Kasumi-1 (cell line): ENCODE measurements around the gene CD59.

ENCODE experiments used
- DNase-seq, 2 experiments: peaks; one replicate each; lab custom pipeline; 2025; lab: John Stamatoyannopoulos, UW

Gene CD59

GRCh38 chr11:33736148-33736812, at the start of gene CD59:
TSS of gene CD59 (minus strand) at chr11:33736423. CDS start at chr11:33722445, 13,978 bp downstream.
- DNase-seq, result peak; percentile 62 to 70

- no peak for DNase-seq
Measured at GRCh38 chr11:33785609-33786008, 49.4 kb upstream of the CD59 start.

DNA sequence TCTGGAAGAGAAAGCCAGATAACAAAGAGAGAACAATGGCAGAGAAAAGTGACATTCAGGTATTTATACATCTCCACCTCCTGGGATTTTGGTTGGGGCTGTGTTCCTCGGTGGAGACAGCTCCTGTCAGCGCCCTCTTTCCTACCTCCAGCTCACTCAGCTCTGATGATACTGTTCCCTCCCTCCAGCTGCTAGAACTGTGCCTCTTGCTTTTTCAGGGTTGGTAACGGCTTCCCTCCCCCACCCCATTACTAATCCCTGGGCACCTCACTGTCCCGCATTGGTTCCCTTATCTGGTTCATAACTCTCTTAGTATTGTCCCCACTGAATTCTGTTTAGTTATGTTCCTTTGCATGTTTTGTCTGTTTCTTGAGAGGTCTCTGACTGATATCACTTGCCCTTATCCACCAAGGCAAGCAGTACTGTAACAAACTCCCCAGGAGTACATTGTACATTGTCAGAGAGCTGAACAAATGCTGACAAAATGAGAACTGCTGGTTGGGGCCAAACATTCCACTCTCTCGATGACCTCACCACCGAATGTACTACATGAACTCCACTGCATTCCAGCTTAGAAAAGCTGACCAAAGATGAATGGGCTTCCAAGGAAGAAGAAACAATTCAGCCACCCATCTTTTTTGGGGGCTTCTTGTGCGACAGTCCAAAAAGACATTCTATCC, 43.8 kb upstream of the CD59 start:
- DNase-seq, result no peak

GRCh38 chr11:33778675-33779074, 42.5 kb upstream of the CD59 start:
- DNase-seq, result no peak

DNA sequence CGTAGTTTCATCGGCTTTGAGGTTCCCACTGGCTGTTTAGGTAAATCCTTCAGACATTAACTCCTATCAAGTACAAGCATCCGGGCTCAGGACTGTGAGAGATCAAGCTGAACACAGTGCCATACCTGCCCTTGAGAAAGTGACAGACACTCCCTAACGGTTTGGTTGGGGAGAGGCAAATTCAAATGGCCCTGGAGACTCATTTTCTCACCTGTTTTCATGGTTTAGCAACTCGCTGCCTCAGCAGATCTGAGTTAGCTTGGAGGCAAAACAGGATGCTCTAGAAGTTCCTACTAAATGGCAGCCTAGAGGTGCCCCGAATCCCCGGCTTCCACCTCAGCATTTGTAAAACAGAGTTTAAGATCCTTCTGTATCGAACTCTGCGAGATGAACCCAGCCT, 41.7 kb upstream of the CD59 start:
- DNase-seq, result no peak

DNA sequence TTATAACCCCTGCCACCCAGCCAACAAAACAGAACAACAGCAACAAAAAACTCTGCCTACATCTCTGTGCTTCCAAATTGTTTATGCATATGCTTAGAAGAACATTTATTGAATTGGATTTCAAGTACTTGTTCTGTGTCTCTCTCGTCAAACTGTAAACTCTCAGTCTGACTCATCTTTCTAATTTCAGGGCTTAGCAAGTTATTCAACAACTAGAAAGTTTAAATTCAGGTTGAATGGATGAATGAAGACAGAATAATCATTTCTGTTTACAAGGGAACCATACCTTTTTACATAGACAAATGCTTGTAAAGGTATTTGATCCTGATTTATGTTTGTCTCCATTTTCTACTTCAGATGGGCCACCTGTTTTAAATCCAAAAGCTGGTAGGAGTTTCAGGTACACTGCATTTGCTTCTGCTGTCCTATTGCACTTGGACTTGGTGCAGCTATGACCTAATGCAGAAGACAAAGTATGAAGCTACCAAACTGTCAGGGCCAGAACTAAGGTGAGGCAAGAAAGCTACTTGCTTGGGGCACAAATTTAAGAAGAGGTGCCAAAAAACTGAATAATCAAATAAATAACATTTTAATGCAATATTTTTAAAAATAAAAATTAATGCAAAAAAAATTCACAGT, 39.7 kb upstream of the CD59 start:
- DNase-seq, result no peak

GRCh38 chr11:33775467-33775807, 39.2 kb upstream of the CD59 start:
- no peak for DNase-seq

DNA sequence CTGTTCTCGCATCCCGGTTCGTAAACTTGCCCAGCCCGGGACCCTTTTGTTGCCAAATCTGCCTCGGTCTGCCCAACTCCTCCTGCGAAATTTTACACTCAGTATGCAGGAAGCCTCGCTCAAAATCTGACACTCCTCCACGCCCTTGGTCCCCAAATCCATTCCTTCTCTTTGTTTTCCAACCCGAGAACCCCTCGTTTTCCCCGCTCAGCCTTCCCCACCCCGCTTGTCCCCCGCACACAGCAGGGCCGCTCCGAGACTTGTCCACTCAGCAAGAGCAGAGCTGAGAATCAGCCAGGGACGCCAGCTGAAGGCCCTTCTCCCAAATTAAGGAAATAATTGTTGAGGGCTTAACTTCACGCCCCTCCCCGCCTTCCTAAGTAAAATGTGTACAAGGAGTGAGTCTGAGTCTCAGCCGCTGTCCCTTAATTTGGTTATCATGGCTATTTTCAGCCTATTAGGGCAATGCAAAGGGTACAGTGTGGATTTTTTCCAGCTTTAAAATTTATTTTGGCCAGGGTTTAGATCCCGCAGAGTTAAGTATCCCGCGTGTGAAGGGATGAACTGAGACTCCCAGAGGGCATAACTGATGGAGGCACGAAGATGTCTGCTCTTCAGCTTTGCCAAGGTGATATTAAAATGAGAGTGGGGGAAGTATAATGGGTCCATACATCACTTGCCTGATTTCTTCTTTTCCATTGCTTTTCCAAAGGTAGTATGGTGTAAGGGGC, 38.7 kb upstream of the CD59 start:
- no peak for DNase-seq

DNA sequence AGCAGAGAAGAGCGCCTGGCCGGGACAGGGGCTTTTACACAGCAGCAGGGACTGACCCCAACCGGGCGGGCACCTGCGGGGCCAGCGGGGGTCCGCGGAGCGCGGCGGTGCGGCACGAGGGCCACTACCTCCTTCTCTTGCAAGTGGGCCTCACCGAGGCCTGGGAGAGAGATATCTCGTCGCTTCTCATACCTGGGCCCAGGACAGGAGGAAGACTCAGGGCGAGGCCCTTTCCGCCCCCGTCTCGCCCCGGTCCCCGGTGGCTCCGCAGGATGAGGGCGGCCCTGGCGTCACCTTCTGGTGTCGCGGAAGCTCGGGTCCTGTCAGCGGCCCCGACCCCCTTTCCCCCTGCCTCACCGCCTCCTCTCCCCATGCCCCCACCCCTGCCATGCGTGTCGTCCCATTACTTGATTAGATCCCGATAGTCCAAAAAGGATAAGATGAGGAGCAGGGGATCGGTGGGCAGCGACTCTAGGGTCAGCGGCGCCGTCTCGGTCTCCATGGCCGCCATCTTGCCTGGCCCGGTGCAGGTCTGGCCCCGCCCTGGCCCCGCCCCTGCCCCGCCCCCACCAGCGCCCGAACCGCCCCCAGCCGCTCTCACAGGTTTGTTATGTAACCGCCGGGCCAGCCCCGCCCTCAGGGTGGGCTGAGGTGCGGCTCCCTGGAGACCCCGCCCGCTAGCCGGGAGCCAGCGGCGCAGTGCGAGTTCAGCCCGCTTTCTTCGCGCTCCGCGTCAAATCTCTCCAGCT, 37.9 kb upstream of the CD59 start, which contains the start of gene FBXO3:
Gene FBXO3 (minus strand): TSS at position 534 of the 749 bp plus-strand sequence. CDS start 23 bp downstream, at position 511.
- peak; percentile 71 to 82 for DNase-seq

DNA sequence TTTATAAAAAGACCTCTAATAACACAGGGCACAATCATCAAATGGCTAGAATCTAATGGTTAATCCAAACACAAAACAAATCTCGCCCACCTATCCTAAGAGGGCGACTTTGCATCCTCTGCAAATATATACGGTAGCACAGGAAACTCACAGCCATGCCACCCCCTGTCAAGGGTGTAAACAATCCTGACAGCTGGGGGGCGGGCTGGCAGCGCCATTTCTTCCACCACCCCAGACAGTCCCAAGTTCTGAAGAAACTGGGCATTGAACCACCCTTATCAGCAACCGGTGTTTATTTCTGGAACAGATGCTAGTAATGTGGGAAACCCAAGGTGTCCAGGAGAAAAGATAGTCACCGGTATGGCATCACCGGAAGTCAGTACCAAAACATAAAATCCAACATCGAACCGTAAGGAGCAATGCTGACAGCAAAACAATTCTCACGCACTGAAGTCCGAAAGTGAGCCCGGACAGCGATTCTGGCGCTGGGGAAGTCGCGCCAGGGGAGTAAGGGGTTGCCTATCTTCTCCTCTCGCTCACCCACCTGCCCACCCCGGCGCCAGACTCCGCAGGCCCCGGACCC, 37.3 kb upstream of the CD59 start:
- no peak for DNase-seq

DNA sequence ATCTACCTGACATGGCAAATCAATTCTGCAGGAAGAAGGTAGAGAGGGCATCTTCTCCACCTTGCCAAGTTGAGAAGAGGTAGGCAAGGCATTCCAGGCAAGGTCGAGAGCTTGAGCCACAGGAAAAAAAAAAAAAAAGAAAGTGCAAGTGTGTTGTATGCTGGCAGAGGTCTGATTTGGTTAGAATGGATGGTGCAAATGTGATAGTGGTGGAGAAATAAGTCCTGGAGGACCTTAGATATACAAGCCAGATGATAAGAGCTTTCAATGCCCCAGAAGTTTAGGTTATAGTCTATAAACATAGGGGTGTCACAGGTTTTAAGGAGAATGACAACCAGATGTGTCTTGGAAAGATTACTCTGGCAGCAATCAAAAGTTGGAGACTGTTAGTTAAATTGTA, 36.6 kb upstream of the CD59 start:
- no peak for DNase-seq

DNA sequence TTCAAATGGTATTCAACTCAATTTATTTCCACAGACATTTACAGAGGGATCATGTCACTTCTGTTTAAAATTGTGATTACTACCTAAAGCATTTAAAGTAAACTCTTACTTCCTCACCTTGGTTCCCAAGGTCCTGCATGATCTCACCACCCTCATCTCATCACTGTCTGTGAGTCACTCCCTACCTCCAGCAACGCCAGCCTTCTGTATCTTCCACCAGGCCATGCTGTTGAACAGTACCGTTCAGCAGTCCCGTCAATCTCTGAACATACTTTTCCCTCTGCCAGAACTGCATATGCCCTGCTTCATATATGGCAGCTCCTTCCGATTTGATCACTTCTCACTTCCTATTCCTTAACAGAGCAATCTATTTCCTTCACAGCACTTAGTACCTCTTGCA, 36.1 kb upstream of the CD59 start:
- no peak for DNase-seq

DNA sequence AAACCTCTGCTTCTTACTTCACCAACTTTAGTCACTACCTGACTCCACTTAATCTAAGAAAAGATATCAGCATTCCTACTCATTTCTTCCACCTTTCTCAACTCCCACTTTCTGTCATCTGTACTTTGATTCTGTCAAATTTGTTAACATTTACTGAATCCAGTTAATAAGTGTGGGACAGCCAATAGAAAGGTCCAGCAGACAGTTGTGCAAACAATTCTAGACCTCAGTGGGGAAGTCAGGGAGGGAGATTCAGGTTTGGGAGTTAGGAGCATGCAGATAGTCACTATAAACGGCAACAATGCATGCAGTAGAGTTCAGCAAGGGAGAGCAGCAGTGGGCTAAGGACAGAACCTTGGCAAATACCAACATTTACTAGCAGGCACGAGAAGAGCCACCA, 34.0 kb upstream of the CD59 start:
- no peak for DNase-seq

DNA sequence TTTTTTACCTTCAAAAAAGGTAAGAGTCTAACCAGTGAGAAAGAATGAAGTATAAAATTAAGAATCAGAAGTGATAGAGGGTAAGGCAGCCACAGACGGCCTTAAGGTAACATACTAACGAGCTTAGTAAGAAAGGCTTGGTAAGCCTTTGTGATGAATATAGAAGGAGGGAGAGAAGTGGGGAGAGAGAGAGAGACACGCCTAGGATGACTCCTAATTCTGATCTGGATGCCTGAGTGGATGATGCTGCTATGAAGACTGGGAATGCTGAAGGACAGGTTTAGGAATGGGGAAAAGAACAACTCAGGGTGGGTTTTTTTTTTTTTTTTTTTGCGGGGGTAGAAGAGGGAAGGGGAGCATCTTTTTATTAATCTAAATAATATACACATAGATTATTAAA, 33.3 kb upstream of the CD59 start:
- DNase-seq, result no peak

DNA sequence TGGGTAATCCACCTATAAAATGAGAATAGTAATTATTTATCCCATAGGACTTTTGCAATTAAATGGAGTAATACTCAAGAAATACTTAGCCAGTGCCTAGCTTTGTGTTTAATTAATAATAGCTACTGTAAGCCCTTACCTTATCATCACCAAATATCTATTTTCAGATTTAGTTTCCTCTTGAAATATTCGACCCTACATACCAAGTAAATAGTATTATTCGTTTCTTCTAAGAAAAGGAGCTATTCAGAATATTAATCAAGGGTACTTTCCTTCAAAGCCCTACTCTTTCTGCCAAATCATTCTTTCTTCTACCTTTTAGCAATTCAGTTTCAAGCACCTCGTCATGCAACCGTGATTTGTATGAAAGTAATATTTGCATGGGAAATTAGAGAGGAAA, 31.4 kb upstream of the CD59 start:
- DNase-seq, result no peak

GRCh38 chr11:33766085-33766484, 29.9 kb upstream of the CD59 start:
- no peak for DNase-seq

DNA sequence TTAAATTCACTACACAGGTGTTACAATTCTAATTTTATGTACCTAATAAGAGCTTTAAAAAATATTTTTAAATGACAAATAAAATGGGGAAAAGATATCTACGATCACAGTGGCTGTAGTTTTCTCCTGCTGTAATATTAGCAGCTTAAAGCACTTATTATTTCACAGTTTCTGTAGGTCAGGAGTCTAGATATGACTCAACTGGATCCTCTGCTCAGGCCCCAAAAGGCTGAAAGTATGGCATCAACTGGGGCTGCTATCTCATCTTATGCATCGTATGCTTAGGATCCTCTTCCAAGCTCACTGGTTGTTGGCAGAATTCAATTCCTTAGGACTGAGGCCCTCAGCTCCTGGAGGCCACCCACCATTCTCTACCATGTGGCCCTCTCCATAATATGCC, 25.2 kb upstream of the CD59 start:
- no peak for DNase-seq

DNA sequence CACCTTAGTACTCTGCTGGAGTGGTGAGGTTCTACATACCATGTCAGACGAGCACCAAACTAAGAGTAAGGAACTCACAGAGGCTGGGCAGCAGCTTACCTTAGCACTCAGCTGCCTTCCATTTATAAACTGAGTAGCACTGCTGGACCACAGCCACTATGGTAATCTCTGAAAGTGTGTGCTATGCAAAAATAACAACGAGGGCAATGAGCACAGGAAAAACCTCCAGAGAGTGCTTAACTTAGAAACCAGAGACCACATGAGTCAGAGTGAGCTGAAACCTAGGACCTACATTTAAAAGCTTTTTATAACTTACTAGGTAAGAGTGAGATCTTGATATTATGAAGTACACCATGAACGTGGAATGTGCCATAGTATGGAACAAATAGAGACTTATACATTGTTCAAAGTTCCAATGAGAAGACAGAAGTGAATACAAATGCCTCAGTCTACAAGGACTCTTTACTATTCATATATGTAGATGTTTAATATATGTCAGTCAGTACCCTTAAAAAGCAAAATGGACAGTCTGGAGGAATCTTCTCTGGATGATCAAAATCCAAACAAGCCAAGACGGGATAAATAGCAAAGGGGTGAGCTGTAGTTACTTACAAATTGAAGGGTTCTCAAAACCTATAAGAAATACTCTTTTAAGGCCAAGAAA, 17.2 kb upstream of the CD59 start:
- DNase-seq, result no peak

- no peak for DNase-seq
Measured at GRCh38 chr11:33751878-33752277, 15.7 kb upstream of the CD59 start.

- DNase-seq, result no peak
Measured at GRCh38 chr11:33747979-33748378, 11.8 kb upstream of the CD59 start.

DNA sequence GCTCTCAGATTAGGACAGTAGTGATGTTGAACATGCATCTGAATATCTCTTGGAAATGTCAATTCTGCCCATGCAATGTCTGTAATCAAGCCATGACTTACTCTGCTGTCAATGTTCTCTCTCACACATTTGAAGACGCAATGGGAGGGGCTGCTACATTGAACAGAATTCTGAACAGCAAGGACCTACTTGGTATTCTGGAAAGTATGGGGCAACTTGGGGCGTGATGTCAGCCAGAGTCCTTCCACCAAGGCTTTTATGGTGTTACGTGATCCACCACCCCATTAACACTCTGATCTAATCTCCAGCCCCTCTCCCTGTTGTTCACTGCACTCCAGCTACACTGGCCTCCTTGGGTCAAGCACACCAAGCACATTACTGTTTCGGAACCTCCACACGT, 7.1 kb upstream of the CD59 start:
- DNase-seq, result no peak
